ENCODE data around the gene ARNT2.

The ARNT2 gene

DNA sequence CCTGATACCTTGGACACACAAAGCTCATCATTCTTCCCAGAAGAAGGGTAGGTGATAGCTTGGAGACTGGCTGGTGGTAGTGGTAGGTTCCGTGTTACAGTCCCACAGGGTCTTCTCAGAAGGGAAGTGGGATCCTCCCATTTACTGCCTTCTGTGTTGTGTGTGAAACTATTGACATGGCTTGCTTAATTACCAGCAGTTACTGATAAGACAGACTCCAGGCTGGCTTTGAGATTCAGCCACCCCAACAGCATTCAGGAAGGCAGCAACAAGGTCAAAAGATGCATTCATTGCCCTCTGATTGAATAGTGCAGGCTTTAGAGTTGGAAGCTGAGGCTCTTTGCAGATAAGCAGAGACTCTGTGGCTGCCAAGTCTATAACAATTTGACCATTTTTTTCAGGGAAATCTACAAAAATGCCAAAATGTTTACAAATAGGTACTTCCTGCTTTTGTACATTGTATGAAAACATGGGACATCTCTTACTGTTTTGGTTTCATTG lies 7.7 kb downstream of the ARNT2 start:
- no peak for DNase-seq (ENCODE audit: low spot score)

DNA sequence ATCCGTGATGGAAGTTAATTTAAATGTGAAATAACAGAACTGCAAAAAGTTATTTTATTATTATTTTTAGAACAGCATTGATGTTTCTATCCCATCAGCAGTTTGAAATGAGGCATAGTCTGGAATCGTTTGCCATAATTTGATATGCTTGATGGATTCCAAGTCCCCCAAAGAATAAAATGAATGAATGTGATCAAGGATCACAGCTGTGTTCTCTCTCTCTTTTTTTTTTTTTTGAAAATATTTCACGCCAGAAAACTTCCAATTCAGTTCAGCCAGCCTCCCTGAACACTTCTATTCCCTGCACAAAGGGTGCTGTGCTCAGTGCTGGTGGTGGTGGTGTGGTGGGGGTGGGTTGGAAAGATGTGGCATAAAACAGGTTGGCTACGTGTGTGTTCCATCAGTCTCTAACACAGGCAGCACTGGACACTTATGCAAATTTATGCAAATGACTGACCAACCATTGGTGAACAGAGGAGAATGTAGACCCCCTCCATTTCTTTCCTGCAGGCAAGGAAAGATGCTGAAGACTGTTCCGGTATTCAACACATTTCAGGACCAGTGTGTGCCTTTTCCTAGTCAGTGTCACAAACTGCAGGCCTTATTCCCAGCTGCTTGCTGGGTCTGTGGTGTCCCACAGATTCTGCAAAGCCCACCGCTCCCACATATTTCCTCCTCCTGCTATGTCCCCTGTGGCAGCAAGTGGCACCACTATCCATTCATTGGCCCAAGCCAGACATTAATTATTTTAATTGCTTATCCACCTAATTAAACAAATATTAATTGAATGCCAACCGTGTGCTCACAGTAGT lies 10.6 kb downstream of the ARNT2 start:
- no peak for DNase-seq (ENCODE audit: low spot score)

DNA sequence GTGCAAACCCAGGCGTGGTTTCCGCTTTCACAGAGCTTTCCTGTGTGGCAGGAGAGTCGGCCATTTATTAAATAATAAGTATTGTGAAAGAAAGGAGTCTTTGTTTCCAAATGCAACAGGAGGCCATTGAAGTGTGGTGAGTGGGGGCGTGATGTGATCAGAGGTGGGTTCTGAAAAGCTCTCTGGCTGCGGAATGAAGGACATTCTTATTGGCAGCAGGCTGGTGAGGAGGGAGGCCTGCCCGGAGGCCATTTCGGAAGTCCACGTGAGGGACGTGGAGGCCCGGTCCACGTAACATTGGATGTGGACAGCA lies 11.1 kb downstream of the ARNT2 start:
- DNase-seq (ENCODE audit: low spot score) = no peak

DNA sequence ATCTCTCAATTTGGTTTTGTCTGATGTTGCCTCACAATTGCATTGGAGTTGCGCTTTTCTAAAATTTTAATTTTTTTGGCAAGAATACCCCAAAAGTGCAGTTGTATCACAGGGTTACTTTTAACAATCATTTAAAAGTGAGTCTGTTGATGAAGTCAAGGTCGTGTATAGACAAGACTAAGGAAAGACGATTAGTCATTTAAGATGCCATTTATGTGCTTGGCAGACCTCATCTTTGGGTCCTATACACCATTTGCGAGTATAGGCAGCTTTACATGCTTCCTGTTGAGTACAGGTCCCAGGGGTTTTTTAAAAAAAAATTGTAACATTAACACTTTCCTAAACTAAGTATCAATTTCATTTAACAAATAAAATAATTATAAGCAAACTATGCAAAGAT lies 12.5 kb downstream of the ARNT2 start:
- no peak for DNase-seq (ENCODE audit: low spot score)

DNA sequence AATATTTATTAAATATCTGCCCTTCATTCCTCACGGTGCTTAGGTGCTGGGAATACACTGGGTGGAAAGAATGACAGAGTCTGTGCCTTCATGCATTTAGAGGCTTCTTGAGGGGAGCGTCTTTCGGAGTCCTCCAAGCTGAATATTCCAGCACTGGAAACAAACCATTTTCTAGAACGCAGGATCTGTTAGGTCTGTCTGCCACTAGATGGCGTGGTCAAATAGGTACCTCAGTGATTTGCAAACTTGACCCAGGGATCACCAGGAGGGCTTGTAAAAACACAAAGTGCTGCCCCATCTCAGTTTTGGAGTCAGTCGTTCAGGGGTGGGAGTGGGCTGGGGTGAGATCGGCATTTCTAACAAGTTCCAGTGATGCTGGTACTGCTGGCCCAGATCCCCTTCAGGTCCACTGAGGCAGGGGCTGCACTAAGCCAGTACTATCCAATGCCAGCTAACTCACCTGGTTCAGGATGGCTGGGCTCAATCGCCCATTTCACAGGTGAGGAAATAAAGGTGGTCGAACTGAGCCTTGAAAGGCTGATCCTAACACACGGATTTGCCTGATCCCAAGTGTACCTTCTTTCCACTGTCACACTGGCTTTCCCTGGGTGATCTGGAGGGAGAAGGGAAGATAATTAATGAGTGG lies 14.8 kb downstream of the ARNT2 start:
- no peak for DNase-seq (ENCODE audit: low spot score)

DNA sequence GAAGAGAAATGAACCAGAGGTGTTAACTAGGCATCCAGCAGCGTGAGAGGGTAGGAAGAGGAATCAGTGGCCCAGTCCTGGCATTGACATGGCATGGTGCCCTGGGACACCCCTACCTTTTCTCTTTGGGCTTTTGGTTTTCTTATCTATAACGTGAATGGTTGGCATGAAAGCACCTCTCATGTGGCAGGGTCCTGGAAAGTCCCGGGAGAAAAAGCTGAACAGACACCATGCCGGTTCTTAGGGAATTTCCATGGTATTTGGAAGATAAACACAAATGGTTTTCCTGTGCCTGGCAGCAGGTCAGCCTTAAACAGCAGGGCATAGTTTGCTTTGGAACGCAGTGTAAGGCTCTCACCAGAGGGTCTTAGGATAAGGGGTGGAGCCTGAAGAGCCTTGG lies 15.4 kb downstream of the ARNT2 start:
- DNase-seq (ENCODE audit: low spot score) = no peak

DNA sequence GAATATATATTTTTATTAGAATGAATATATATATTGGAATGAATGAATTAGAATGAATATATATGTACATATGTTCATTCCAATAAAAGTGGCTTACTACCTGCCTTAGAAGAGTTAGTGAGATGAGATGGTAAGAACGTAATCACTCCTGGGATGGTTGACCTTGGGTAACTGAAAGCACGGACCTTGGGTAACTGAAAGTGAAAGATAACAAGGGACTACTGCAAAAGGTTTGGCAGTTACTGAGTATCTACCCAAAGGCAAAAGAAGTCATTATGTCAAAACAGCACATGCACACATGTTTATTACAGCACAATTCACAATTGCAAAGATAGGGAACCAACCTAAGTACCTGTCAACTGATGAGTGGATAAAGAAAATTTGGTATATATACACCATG lies 16.5 kb downstream of the ARNT2 start:
- DNase-seq (ENCODE audit: low spot score) = no peak

DNA sequence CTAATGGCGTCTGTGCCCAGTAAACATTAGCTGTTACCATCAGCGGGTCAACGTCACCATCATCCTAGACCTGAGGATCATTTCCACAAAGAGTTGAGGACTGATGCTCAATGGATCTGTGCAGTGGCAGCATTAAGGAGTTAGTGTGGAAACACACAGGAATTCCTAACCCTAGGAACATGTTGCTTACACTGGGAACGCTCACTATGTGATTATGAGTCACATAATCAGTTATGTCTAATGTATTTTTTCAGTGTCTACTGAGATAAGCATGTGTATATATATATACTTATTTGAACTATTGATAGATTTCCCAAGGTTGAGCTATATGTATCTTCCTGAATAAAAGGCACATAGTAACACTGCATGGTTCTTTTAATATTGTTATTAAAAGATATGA lies 19.0 kb downstream of the ARNT2 start:
- no peak for DNase-seq (ENCODE audit: low spot score)

DNA sequence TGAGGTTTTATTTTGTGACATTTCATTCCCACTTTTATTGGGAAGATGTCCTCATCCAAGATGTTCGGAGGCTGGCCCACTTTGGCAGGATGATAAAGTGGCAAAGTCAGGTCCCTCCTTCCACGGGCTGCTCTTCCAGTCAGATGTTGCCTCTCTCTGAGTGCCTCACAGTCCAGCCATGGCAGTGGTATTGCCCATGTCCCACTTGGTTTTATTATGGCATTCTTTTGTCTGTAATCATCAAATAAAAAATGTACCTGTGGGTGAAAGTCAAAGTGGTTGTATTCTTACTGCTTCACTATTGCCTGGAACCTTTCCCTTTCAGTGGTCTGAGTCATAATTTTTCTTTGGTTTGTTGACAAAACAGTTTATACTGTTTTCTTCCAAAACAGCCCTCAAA lies 20.2 kb downstream of the ARNT2 start:
- DNase-seq (ENCODE audit: low spot score) = no peak

DNA sequence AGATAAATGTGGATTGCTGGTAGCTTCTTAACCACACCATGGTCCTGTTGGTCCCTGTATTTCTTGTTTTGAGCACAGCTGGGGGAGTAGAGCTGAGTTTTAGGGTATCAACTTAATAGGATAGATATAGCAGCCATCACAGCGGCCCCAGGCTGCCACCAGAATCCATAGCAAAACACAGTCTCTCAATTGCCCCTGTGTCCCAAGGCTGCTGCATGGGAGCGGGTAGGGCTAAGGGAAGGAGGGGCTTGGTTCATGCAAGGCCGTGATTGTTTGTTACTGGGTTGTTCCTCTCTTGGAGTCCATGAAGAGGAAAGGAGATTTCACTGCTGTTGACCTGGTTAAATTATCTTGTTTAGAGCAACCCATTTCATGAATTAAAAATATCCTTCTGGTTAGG lies 22.1 kb downstream of the ARNT2 start:
- no peak for DNase-seq (ENCODE audit: low spot score)

DNA sequence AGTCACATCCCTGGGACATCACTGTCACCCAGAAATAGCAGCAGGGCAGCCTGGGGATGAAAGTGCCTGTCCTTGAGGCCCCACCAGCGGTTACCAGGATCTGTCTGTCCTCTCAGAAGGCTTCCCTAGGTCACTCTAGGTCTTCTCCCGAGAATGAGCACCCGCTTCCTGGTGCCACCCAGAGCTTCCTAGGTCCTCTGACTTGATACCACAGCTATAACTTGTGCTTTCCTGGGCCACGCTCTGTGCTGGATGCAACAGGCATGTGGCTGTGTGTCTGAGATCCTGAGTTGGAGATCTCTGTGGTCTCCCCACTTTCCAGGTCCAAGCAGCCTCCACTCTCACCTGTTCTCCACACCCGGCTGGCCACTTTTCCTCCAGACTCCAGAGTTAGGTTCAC lies 25.8 kb downstream of the ARNT2 start:
- DNase-seq (ENCODE audit: low spot score) = no peak

DNA sequence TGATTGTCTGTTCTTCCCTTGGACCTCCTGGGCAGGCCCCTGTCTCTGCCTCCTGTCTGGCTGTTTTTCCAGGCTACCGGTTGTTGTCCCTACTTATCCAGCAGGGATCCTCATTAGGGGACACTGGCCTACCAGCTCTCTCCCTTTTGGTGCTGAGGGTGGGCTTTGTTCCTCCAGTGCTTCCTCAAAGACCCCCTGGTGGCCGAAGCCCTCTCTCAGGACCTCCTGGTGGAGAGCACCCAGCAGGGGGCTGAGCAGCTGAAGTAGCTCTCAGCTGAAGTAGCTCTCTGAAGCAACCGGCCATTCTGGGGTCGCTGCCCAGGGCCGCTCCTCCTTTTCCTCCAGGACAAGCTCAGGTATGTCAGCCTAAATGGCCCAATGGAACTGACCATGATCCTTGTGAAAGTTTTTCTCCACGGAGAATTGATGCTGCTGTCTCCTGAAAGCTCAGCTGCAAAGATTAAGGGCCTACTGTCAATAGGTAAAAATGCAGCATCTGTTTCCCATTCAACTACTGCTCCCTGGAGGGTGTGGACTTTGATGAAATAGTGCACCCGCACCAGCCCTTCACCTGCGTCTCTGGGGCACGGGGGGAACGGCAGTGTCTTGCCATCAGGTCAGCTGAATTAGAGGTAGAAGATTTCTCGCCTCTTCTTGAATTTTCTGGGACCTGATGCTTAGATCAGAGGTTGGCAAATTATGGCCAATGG lies 27.6 kb downstream of the ARNT2 start:
- DNase-seq (ENCODE audit: low spot score) = no peak

DNA sequence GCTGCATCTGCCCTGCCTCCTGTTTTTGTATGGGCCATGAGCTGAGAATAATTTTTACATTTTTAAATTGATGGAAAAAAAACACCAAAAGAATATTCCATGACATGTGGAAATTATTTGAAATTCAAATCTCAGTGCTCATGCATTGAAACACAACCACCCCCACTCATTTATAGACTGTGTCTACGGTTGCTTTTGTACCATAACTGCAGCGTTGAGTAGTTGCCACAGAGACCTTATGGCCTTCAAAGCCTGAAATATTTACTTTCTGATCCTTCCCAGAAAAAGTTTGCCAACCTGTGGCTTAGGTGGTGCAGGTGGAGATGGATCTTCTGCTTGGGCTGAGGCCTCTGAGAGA lies 28.1 kb downstream of the ARNT2 start:
- DNase-seq (ENCODE audit: low spot score) = no peak

DNA sequence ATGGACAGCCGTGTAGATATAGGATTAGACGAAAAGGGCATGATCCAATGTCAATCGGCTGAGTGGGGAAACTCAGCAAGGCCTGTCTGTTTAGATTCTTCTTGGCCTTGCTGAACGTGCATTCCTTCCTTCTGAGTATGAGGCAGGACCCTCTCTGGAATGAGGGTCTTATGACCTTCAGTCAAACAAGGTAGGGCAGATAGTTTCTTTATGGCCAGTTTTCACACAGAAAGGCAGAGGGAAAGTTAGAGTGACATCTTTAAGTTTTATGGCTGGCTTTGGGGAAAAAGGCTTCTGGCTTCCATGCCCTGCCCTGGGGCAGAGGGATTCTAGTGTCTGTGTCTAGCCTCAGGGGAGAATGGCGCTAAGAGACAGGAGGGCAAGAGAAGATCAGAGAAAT lies 29.7 kb downstream of the ARNT2 start:
- DNase-seq (ENCODE audit: low spot score) = no peak

DNA sequence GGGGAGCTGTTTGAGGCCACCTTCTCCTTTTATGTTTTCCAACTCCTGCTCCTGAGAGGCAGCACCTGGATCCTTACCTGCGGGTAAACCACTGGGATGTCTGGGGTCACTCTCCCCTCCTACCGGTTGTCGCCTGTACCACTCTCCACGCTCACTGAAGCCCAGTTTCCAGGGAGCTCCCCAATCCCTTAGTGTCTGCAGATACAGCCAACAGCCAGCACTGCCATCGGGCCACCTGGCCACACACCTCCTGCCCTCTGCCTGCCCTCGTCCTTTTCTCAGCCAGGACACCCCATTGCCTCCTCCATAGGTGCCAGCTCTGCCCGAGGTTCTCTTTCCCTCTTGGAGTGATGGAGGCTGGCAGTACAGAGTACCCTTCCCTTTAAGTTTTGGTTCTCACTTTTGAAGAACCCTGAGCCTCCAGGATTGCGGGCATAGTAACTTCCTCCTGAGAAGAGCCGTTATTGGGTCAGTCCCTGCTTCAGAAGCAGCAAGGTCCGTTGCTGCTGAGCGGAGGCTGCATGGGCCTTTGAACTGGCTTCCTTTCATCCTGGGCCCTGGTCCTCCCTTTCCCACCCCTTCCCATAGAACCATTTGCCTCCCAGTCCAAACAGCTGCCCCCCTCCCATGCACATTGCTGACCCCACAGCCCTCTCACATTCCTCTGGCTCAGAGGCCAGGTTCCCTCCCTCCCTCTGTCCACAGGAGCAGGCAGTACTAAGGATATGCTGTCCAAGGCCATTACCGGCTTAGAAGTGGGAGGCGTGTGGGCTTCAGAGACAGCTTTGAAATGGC lies 30.9 kb downstream of the ARNT2 start:
- DNase-seq (ENCODE audit: low spot score) = no peak

DNA sequence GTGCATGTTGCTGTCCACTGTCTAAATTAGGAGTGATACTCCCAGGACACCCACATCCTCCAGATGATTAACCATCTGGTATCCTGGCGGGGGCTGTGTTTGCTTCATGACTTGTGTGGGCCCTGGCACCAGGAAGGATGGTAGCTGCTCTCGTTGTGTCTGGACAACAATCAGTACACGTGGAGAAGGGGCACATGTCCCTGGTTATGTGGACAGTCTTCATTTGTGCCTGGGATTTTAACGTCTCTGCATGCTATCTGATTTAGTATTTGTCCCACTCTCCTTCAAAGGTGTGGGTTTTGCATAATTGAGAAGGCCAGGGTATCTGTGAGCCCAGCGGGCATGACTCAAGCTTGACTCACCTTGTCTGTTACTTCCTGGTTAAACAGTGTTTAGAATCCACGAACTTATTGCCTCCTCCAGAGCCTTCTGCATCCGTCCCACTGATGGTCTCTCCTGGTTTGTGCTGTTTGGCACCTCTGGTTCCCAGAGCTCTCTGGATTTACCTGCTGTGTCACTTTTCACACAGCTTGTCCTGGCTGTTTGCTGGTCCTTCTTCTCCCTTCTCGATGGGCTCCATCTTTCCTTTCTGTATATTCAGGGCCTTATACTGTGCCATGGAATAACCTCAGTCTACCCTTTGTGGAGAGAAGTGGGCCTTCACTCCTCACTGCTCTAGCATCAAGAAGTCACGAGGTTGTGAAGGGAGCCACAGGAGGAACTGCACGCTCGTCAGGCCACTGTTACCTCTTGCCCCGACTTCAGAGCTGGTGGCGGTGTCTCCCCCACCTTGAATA lies 32.5 kb downstream of the ARNT2 start:
- no peak for DNase-seq (ENCODE audit: low spot score)

DNA sequence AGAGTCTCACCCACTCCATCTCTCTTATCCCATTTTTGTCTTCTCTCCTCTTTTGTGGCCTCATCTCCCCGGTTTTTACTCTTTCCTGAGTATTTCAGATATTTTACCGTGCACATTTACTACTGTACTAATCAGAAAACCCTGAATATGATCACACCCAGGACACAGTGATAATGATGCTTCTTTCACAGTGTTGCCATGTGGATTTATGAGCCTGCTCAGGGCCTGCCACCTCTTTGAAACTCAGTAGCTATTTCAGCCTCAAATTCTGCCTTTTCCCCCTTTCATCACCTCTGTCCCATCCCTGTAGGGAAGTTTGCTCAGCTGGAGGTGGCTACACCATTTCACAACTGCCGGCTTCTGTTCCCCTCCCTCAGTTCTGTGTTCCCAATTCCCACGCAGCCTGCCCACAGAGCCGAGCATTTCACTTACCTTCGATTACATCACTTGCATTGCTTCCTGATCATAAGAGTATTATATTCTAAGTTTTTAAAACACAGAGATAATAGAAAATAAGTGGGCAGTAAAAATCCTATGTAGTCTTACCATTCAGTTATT lies 33.2 kb downstream of the ARNT2 start:
- no peak for DNase-seq (ENCODE audit: low spot score)

DNA sequence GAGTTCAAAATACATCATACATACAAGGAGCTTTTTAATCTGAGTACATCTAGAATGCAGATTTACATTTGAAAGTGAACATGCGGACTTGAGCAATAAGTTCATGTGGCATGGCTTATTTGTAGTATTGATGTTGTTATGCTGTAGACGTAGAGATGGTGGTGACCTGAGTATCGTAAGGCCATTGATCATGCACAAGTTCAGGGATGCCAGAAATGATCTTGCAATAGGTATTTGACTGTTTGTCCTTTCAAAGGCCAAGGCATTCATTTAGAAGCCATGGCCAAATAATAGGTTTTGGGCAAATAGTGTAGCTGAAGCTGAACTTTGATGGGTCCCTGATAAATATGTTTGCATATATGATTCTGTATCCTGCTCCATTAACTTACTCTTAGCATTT lies 35.0 kb downstream of the ARNT2 start:
- DNase-seq (ENCODE audit: low spot score) = no peak

DNA sequence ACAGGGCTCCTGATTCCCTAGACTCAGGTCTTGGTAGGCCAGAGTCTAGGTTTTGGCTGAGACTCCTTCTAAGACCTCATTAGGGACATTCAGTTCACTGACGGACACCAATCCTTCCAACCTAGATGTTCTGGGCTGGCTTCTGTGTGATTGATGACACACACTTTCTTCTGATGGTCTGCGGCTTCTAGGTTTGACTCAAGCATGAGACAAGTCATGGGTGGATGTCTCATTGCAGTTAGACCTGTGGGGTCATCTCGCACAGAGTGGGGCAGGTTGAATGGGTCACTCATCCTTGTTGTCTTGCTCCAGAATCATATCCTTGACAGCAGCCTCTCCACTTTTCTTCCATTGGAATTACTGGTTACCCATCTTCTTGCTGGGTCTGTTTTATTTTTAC lies 35.8 kb downstream of the ARNT2 start:
- no peak for DNase-seq (ENCODE audit: low spot score)

DNA sequence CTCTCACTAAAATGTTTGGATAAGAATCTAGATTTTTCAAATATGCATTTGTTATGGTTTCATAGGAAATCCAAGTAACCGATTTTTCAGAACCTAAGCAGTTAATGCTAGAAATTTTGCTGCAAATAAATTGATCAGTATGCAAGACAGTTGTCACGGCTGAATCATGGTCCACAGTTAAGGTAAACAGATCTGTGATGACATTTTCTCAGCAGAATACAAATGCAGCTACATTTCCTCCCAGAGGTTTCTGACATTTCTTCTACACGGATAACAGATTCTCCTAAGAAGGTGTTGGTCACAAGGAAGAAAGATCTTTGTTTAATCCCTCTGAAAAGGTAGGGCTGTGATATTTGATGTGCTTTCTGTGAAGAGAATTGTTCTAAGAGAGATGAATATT lies 36.9 kb downstream of the ARNT2 start:
- DNase-seq (ENCODE audit: low spot score) = no peak

DNA sequence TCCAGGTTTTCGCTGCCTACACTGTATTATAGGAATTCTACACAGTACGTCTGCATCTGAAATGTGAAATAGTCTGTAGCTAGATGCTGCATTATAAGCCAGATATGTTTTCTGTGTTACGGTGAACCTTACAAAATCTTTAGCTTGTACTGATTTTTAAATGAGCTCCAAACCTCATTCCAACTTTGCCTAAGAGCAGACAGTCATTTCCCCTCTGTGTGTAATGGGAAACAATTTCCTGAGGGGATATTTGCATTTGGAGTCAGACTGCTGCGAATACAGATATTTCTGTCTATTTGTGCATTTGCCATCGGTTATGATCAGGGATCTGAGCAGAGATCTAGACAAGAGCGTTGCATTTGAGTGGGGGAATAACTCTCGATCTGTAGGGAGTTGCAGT lies 37.5 kb downstream of the ARNT2 start:
- no peak for DNase-seq (ENCODE audit: low spot score)

Measured in CD4-positive, alpha-beta T cell treated with Interleukin-6 at 100 ng/mL for 8 hours (primary cell).